HUES6 (cell line): ENCODE measurements around the gene PIP5K1A.
A peak's percentile ranks its signal among the peaks of the same experiment; 100 is the strongest.

ENCODE experiments used
- H3K27ac ChIP-seq: 2 replicates; pipeline ENCODE4 v1.7.0; 2013; ENCODE audit warnings: low read depth, mild to moderate bottlenecking, low read length, inconsistent platforms
- H3K27me3 ChIP-seq: 2 replicates; pipeline ENCODE4 v1.6.1; 2013; ENCODE audit warnings: low read length; ENCODE audit not compliant: control insufficient read depth, insufficient read depth
- H3K36me3 ChIP-seq: 2 replicates; pipeline ENCODE4 v1.6.1; 2013; ENCODE audit warnings: low read length; ENCODE audit not compliant: control insufficient read depth, insufficient read depth
- H3K4me1 ChIP-seq: 2 replicates; pipeline ENCODE4 v1.6.1; 2013; ENCODE audit warnings: low read length; ENCODE audit not compliant: control insufficient read depth, insufficient read depth
- H3K4me3 ChIP-seq: 2 replicates; pipeline ENCODE4 v1.5.1; 2013; ENCODE audit warnings: low read depth, low read length
- H3K9ac ChIP-seq: one replicate; pipeline ENCODE4 v1.6.1; 2013; ENCODE audit warnings: mild to moderate bottlenecking, low read length
- H3K9me3 ChIP-seq: 2 replicates; pipeline ENCODE4 v1.6.1; 2013; ENCODE audit warnings: low read depth, low read length; ENCODE audit not compliant: control insufficient read depth, insufficient read depth

Gene PIP5K1A

GRCh38 chr1:151281969-151282882 lies 83.9 kb downstream of the PIP5K1A start, which contains the start of gene ZNF687:
ZNF687 (plus strand) TSS chr1:151282299; CDS start chr1:151286292, 3,993 bp downstream.
- H3K9me3 ChIP-seq: no peaks in the 10 kb centered on the region
- H3K4me3 ChIP-seq: peak within 1 kb of the TSS; percentile 83
- H3K4me1 ChIP-seq: peaks cover 12% of the 10 kb centered on the region
- H3K36me3 ChIP-seq: peaks cover 26% of the 10 kb centered on the region
- no peaks in the 10 kb centered on the region for H3K27me3 ChIP-seq
- peak within 1 kb of the TSS; percentile 85 for H3K9ac ChIP-seq
- peak within 1 kb of the TSS; percentile 97 for H3K27ac ChIP-seq

- Histone ChIP-seq H3K4me1 (peaks cover 12% of the 10 kb centered on the region), H3K36me3 (peaks cover 35% of the 10 kb centered on the region), H3K27ac (peak overlapping the region; percentile 97), H3K9ac (peak overlapping the region; percentile 85), H3K9me3 (no peaks in the 10 kb centered on the region), H3K27me3 (no peaks in the 10 kb centered on the region), H3K4me3 (peak overlapping the region; percentile 83)
Observed at GRCh38 chr1:151282883-151283725, 84.8 kb downstream of the PIP5K1A start.

GRCh38 chr1:151284013-151284577 lies 85.7 kb downstream of the PIP5K1A start:
- H3K9ac ChIP-seq: no peak overlapping the region
- peaks cover 12% of the 10 kb centered on the region for H3K4me1 ChIP-seq
- no peaks in the 10 kb centered on the region for H3K27me3 ChIP-seq
- no peak overlapping the region for H3K27ac ChIP-seq
- H3K4me3 ChIP-seq: peak overlapping the region; percentile 83; the same call in 1 of the 2 replicates
- peaks cover 45% of the 10 kb centered on the region for H3K36me3 ChIP-seq
- H3K9me3 ChIP-seq: no peaks in the 10 kb centered on the region

GRCh38 chr1:151286619-151287340 lies 88.4 kb downstream of the PIP5K1A start:
- H3K36me3 ChIP-seq: peaks cover 69% of the 10 kb centered on the region
- no peak overlapping the region for H3K4me3 ChIP-seq
- H3K27ac ChIP-seq: no peak overlapping the region
- H3K9ac ChIP-seq: no peak overlapping the region
- H3K9me3 ChIP-seq: no peaks in the 10 kb centered on the region
- H3K4me1 ChIP-seq: peaks cover 15% of the 10 kb centered on the region
- no peaks in the 10 kb centered on the region for H3K27me3 ChIP-seq

GRCh38 chr1:151287341-151287699 lies 89.0 kb downstream of the PIP5K1A start:
- Histone ChIP-seq H3K9ac (no peak overlapping the region), H3K36me3 (peaks cover 75% of the 10 kb centered on the region)

GRCh38 chr1:151287767-151288500 lies 89.6 kb downstream of the PIP5K1A start:
- H3K36me3 ChIP-seq: peaks cover 81% of the 10 kb centered on the region
- no peak overlapping the region for H3K27ac ChIP-seq
- peaks cover 15% of the 10 kb centered on the region for H3K4me1 ChIP-seq
- H3K4me3 ChIP-seq: no peak overlapping the region
- H3K27me3 ChIP-seq: no peaks in the 10 kb centered on the region
- H3K9ac ChIP-seq: no peak overlapping the region
- H3K9me3 ChIP-seq: no peaks in the 10 kb centered on the region

More at GRCh38 chr1:151287341-151287699, 89.0 kb downstream of the PIP5K1A start:
- H3K4me1 ChIP-seq: peaks cover 15% of the 10 kb centered on the region
- H3K9me3 ChIP-seq: no peaks in the 10 kb centered on the region
- no peaks in the 10 kb centered on the region for H3K27me3 ChIP-seq
- H3K27ac ChIP-seq: no peak overlapping the region
- H3K4me3 ChIP-seq: no peak overlapping the region

GRCh38 chr1:151288502-151288901 lies 90.2 kb downstream of the PIP5K1A start:
- H3K9ac ChIP-seq: no peak overlapping the region
- peaks cover 86% of the 10 kb centered on the region for H3K36me3 ChIP-seq
- H3K4me1 ChIP-seq: peaks cover 9% of the 10 kb centered on the region
- no peak overlapping the region for H3K27ac ChIP-seq
- H3K9me3 ChIP-seq: no peaks in the 10 kb centered on the region
- H3K27me3 ChIP-seq: no peaks in the 10 kb centered on the region
- H3K4me3 ChIP-seq: no peak overlapping the region

- Histone ChIP-seq H3K4me1 (peaks cover 11% of the 10 kb centered on the region), H3K27ac (no peak overlapping the region), H3K27me3 (no peaks in the 10 kb centered on the region), H3K4me3 (no peak overlapping the region), H3K9me3 (no peaks in the 10 kb centered on the region), H3K9ac (no peak overlapping the region), H3K36me3 (peaks cover 94% of the 10 kb centered on the region)
Observed at GRCh38 chr1:151289080-151289935, 91.0 kb downstream of the PIP5K1A start.

GRCh38 chr1:151289991-151290708 lies 91.8 kb downstream of the PIP5K1A start:
- Histone ChIP-seq H3K9me3 (no peaks in the 10 kb centered on the region), H3K36me3 (peaks cover 88% of the 10 kb centered on the region), H3K9ac (no peak overlapping the region), H3K4me3 (no peak overlapping the region), H3K27ac (no peak overlapping the region), H3K4me1 (peaks cover 19% of the 10 kb centered on the region), H3K27me3 (no peaks in the 10 kb centered on the region)
